Measurements from ENCODE around the gene OSBP. TPM values are rescaled to one million over a fixed set of nuclear protein-coding genes. Genes with fewer than 3 reads are reported as not detected.
A peak's percentile ranks its signal among the peaks of the same experiment; 100 is the strongest.

The OSBP gene
- total and polyA plus RNA-seq, 4 donors = 15.0 to 42.4 (median 29.9) TPM

DNA sequence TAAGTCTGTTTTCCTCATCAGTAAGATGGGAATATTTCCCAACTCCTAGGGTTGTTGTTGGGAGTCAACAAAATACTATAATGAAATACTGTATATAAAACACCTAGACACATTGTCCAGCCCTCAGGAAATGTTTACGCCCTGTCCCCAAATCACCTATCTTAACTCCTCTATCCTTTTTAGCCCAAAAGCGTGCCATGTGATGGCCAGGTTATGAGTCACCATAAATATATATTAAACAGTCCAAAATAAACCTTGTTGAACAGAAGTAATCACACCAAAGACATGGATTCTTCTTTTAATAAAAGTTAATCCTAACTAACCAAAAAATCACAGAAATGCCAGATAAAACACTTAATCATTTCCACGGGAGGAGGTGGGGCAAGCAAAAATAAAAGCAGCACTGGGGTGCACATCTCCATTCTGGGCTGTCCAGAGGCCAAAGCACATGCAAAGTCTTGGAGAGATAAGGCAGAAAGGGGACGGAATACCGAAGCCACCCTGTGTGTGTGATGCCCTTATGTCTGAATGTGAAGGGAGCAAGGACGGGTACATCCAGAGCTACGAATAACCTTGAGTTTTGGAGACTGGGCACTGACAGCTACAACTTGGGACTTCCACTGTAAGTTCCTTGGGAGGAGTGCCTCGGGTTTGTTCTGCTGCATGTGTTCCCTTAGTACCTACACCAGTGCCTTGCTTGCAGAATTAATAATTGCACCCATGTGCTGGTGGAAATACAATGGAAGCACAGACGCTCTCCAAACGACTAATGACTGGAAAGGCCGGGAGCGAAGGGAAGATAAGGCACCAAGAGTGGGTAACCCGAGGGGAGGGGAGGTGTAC is 1.1 kb downstream of the OSBP start:
- peaks cover 1 to 3% of the 10 kb centered on the region in 2 donors for H3K4me1 ChIP-seq (ENCODE audit: control insufficient read depth in 1 of 2, insufficient read depth in 2 of 2, low read length in 2 of 2)
- no peaks in the 10 kb centered on the region for H3K9me3 ChIP-seq (ENCODE audit: control insufficient read depth, low read length)
- DNase-seq = no peak
- H3K27ac ChIP-seq (ENCODE audit: low read depth in 1 of 2, low read length in 2 of 2) = peak overlapping the region in 1 of 2 donors; percentile 54
- no peaks in the 10 kb centered on the region for H3K27me3 ChIP-seq (ENCODE audit: control insufficient read depth in 1 of 2, insufficient read depth in 2 of 2, low read length in 1 of 2)
- 2 to 3% methylated on average over 13 of the region's 13 CpGs for WGBS, 2 donors
- H3K36me3 ChIP-seq (ENCODE audit: control insufficient read depth in 1 of 2, insufficient read depth in 2 of 2, low read length in 1 of 2) = no peaks in the 10 kb centered on the region
- no peak for ATAC-seq (ENCODE audit: low FRiP score)
- peak overlapping the region; percentile 58 to 68 for H3K4me3 ChIP-seq (ENCODE audit: low read length in 2 of 2)
- intact Hi-C loops (cut with DNase I) = loop anchor here (5.0 kb wide), 2 partner anchors 47 to 62 kb away; no protein-coding TSS in a partner anchor

DNA sequence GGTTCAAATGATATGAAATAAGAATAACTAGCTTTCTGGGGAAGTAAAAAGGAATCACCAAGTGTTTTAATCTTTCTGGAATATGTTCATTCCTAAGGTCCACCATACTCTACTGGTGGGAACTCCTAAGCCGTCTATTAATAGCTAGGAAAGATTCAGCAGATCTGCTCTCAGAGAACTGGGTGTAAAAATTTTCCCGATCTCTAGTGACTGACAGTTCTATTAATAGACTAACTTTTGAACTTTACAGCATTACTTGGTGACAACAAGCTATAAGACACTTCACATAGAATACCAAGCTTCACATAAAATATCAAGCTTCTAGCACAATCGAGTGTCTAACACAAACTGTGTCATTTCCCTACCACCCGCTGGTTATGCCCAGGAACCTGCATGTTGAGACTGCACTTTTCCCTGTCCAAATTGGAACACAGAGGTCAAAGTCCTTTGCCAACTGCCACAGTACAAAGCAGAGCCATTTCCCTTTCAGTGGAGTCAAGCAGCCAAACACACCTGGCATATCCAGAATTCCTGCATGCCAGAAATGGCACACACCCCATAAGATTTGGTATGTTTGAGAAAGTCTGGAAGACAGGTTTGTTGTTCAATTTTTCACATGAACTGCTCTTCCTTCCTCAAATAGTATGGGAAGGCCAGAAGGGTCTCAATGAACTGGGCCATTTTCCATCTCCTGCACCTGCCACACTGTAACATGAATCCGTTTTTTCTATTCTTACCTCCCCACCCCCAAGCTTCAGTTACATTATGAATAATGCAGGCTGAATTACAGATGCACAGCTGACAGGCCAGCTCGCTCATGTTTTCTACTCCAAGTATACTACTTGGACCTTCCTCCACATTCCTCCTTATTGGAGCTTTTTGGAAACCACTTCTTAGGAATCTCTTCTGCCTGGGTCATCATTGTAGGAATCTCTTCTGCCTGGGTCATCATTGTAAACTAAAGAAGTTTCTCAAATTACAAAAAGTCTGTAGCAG is 3.7 kb downstream of the OSBP start:
- Histone ChIP-seq H3K9me3 (ENCODE audit: control insufficient read depth, low read length) (no peaks in the 10 kb centered on the region), H3K4me1 (ENCODE audit: control insufficient read depth in 1 of 2, insufficient read depth in 2 of 2, low read length in 2 of 2) (peaks cover 1 to 3% of the 10 kb centered on the region in 2 donors), H3K27ac (ENCODE audit: low read depth in 1 of 2, low read length in 2 of 2) (peak overlapping the region in 1 of 2 donors; percentile 22), H3K36me3 (ENCODE audit: control insufficient read depth in 1 of 2, insufficient read depth in 2 of 2, low read length in 1 of 2) (peaks cover 7 to 8% of the 10 kb centered on the region in 2 donors), H3K4me3 (ENCODE audit: low read length in 2 of 2) (no peak overlapping the region), H3K27me3 (ENCODE audit: control insufficient read depth in 1 of 2, insufficient read depth in 2 of 2, low read length in 1 of 2) (no peaks in the 10 kb centered on the region)
- no peak for DNase-seq
- intact Hi-C loops (cut with DNase I) = loop anchor here in 1 of 2 donors (5.0 kb wide), 1 partner anchor 45 kb away; no protein-coding TSS in a partner anchor
- 14 to 20% methylated on average over 6 of the region's 6 CpGs for WGBS, 2 donors
- ATAC-seq (ENCODE audit: low FRiP score) = no peak

DNA sequence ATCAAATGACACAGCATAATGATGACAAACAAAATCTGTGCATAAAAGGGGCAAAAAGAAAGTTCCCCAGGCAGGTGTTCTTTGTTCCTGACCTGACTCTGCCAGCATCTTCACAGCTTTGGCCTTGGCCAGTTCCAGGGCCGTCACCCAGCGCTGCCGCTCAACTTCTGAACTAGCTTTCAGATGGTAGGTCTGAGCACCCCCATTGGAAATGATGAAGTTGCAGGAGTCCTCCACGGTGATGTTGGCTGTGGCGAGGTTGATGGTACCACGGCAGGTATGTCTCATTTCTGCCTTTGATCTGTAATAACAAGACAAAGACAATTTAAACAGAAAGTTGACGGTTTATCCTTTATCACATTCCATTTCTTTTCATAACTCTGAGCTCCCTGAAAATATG is 5.3 kb downstream of the OSBP start:
- 97% methylated on average over 7 of the region's 7 CpGs for WGBS, 2 donors
- H3K36me3 ChIP-seq (ENCODE audit: control insufficient read depth in 1 of 2, insufficient read depth in 2 of 2, low read length in 1 of 2) = peaks cover 7 to 8% of the 10 kb centered on the region in 2 donors
- no peaks in the 10 kb centered on the region for H3K9me3 ChIP-seq (ENCODE audit: control insufficient read depth, low read length)

DNA sequence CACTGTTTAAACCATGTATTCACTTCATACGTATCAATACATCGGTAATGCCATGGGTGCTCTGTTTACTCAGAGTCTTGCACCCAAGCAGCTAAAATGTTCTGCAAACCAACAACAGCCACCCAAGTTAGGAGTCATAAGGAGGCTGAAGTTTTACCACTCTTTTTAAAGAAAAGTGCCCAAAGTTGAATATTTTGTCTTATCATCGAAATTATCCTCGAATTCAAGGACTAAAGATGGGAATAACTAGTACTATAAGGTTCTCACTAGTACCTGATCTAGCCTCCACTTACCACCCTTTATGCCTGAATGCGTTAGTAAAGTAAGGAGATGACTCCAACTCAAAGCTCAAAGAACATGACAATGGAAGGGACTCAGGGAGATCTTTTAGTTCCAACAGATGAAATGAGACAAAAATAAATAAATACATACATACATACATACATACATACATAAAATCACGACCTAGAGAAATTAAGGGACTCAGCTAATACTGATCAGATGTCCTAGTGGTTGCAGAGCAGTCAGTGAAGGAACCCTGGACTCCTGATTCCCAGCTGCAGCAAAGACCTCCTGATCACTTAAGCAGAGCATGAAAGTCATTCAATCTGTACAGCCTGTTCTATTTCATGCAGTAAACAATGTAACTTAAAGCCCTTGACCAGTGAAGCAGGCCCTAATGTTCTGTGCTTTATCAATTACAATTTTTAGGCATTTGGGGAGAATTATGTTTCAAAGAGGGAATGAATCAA is 7.7 kb downstream of the OSBP start:
- H3K36me3 ChIP-seq (ENCODE audit: control insufficient read depth in 1 of 2, insufficient read depth in 2 of 2, low read length in 1 of 2) = peaks cover 7 to 8% of the 10 kb centered on the region in 2 donors
- WGBS, 2 donors = 90 to 92% methylated on average over 6 of the region's 6 CpGs

More for the DNA sequence above, 5.3 kb downstream of the OSBP start:
- Histone ChIP-seq H3K4me3 (ENCODE audit: low read length in 2 of 2) (no peak overlapping the region), H3K27ac (ENCODE audit: low read depth in 1 of 2, low read length in 2 of 2) (no peak overlapping the region), H3K27me3 (ENCODE audit: control insufficient read depth in 1 of 2, insufficient read depth in 2 of 2, low read length in 1 of 2) (no peaks in the 10 kb centered on the region), H3K4me1 (ENCODE audit: control insufficient read depth in 1 of 2, insufficient read depth in 2 of 2, low read length in 2 of 2) (peaks cover 1 to 3% of the 10 kb centered on the region in 2 donors)
- DNase-seq (no peak), ATAC-seq (ENCODE audit: low FRiP score) (no peak)
- intact Hi-C loops (cut with DNase I) = loop anchor here in 1 of 2 donors (5.0 kb wide), 1 partner anchor 43 kb away; no protein-coding TSS in a partner anchor

DNA sequence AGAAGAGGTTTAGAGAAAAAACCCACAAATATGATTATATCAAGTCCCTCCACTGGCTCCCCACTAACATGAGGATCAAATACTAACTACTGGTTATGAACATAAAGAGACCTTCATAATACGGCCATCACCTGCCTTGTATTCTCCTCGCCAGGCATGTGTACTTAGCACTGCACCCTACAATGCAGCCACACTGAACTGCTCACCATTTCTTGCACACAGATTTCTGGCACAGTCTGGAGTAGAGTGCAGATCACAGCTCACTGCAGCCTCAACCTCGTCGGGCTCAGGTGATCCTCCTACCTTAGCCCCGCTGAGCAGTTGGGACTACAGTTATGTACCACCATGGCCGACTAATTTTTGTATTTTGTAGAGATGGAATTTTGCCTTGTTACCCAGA is 13.1 kb downstream of the OSBP start:
- intact Hi-C loops (cut with DNase I) = no loop called here
- peaks cover 7 to 17% of the 10 kb centered on the region in 2 donors for H3K36me3 ChIP-seq (ENCODE audit: control insufficient read depth in 1 of 2, insufficient read depth in 2 of 2, low read length in 1 of 2)
- ATAC-seq (ENCODE audit: low FRiP score) (no peak), DNase-seq (no peak)
- no peaks in the 10 kb centered on the region for H3K27me3 ChIP-seq (ENCODE audit: control insufficient read depth in 1 of 2, insufficient read depth in 2 of 2, low read length in 1 of 2)
- H3K27ac ChIP-seq (ENCODE audit: low read depth in 1 of 2, low read length in 2 of 2) = no peak overlapping the region
- H3K4me3 ChIP-seq (ENCODE audit: low read length in 2 of 2) = no peak overlapping the region
- no peaks in the 10 kb centered on the region for H3K9me3 ChIP-seq (ENCODE audit: control insufficient read depth, low read length)
- 87 to 88% methylated on average over 6 of the region's 6 CpGs for WGBS, 2 donors
- no peaks in the 10 kb centered on the region for H3K4me1 ChIP-seq (ENCODE audit: control insufficient read depth in 1 of 2, insufficient read depth in 2 of 2, low read length in 2 of 2)

More for the DNA sequence above, 7.7 kb downstream of the OSBP start:
- no peak overlapping the region for H3K4me3 ChIP-seq (ENCODE audit: low read length in 2 of 2)
- H3K27me3 ChIP-seq (ENCODE audit: control insufficient read depth in 1 of 2, insufficient read depth in 2 of 2, low read length in 1 of 2) = no peaks in the 10 kb centered on the region
- H3K4me1 ChIP-seq (ENCODE audit: control insufficient read depth in 1 of 2, insufficient read depth in 2 of 2, low read length in 2 of 2) = peaks cover 0 to 3% of the 10 kb centered on the region in 2 donors
- ATAC-seq (ENCODE audit: low FRiP score) = no peak
- DNase-seq = no peak
- no peak overlapping the region for H3K27ac ChIP-seq (ENCODE audit: low read depth in 1 of 2, low read length in 2 of 2)
- H3K9me3 ChIP-seq (ENCODE audit: control insufficient read depth, low read length) = no peaks in the 10 kb centered on the region
- intact Hi-C loops (cut with DNase I) = no loop called here

DNA sequence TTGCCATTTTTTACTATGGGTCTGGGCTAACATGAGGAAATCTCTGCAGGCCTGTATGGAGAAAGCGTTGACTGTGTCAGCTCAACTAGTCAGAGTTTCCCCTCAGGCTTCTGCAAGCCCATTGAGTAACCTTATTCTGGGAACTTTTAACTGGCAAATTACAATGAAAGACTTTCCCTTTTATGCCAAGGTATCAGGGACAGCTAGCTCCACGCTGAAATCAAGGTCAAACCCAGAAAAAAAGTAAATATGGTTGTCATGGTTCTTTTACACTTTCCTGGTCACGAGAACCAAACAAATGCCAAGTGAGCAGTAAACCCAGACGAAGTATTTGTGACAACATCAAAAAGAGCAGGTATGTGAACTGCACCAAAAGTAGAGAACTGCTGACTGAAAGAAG is 13.8 kb downstream of the OSBP start:
- Histone ChIP-seq H3K36me3 (ENCODE audit: control insufficient read depth in 1 of 2, insufficient read depth in 2 of 2, low read length in 1 of 2) (peaks cover 7 to 17% of the 10 kb centered on the region in 2 donors), H3K4me3 (ENCODE audit: low read length in 2 of 2) (no peak overlapping the region), H3K9me3 (ENCODE audit: control insufficient read depth, low read length) (no peaks in the 10 kb centered on the region), H3K27me3 (ENCODE audit: control insufficient read depth in 1 of 2, insufficient read depth in 2 of 2, low read length in 1 of 2) (no peaks in the 10 kb centered on the region), H3K4me1 (ENCODE audit: control insufficient read depth in 1 of 2, insufficient read depth in 2 of 2, low read length in 2 of 2) (no peaks in the 10 kb centered on the region), H3K27ac (ENCODE audit: low read depth in 1 of 2, low read length in 2 of 2) (no peak overlapping the region)
- WGBS, 2 donors = 79 to 81% methylated on average over 4 of the region's 4 CpGs
- intact Hi-C loops (cut with DNase I) = no loop called here
- ATAC-seq (ENCODE audit: low FRiP score) (no peak), DNase-seq (no peak)

DNA sequence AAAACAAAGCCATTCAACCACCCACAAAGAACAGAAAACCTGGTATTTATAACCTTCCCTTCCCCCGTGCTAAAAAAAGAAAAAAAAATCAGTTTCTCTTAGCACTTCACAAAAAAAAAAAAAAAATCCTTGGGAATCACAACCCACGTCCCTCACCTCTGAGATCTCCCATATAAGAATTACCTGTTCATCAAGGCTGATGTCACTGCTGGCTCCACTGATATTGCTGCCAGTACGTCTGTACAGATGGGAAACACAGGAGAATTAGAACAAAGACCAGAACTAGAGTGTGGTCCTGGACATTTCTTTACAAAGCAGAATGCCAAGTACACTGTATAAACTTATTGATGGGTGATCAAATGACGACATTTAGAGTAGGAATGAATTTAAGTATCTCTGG is 14.9 kb downstream of the OSBP start:
- Histone ChIP-seq H3K27me3 (ENCODE audit: control insufficient read depth in 1 of 2, insufficient read depth in 2 of 2, low read length in 1 of 2) (no peaks in the 10 kb centered on the region), H3K27ac (ENCODE audit: low read depth in 1 of 2, low read length in 2 of 2) (no peak overlapping the region), H3K36me3 (ENCODE audit: control insufficient read depth in 1 of 2, insufficient read depth in 2 of 2, low read length in 1 of 2) (peaks cover 9 to 17% of the 10 kb centered on the region in 2 donors), H3K4me1 (ENCODE audit: control insufficient read depth in 1 of 2, insufficient read depth in 2 of 2, low read length in 2 of 2) (no peaks in the 10 kb centered on the region), H3K4me3 (ENCODE audit: low read length in 2 of 2) (no peak overlapping the region), H3K9me3 (ENCODE audit: control insufficient read depth, low read length) (no peaks in the 10 kb centered on the region)
- 62 to 68% methylated on average over 4 of the region's 4 CpGs for WGBS, 2 donors
- no peak for DNase-seq
- ATAC-seq (ENCODE audit: low FRiP score) = no peak
- intact Hi-C loops (cut with DNase I) = no loop called here

DNA sequence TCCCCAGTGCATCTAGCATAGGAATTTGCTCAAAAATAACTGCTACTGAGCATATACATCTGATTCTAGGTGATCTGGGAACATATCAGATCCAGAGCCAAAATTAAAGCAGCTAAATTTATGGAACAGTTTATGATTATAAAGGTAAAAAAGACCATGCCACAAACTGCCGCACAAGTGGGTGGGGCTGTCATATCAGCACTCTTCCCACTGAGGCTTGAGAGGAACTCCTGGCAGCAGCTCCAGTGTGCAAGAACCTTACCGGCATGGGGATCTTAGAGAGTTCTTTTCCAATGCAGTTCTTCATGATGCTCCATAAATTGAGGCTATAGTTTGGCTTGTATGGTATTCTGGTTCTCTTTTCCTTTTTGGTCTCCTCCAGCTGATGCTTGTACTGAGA is 15.3 kb downstream of the OSBP start:
- 87 to 92% methylated on average over 2 of the region's 2 CpGs for WGBS, 2 donors
- no peaks in the 10 kb centered on the region for H3K9me3 ChIP-seq (ENCODE audit: control insufficient read depth, low read length)
- no peak overlapping the region for H3K27ac ChIP-seq (ENCODE audit: low read depth in 1 of 2, low read length in 2 of 2)
- H3K4me1 ChIP-seq (ENCODE audit: control insufficient read depth in 1 of 2, insufficient read depth in 2 of 2, low read length in 2 of 2) = no peaks in the 10 kb centered on the region
- H3K36me3 ChIP-seq (ENCODE audit: control insufficient read depth in 1 of 2, insufficient read depth in 2 of 2, low read length in 1 of 2) = peaks cover 9 to 17% of the 10 kb centered on the region in 2 donors
- intact Hi-C loops (cut with DNase I) = no loop called here
- no peak for DNase-seq
- ATAC-seq (ENCODE audit: low FRiP score) = no peak
- no peaks in the 10 kb centered on the region for H3K27me3 ChIP-seq (ENCODE audit: control insufficient read depth in 1 of 2, insufficient read depth in 2 of 2, low read length in 1 of 2)
- no peak overlapping the region for H3K4me3 ChIP-seq (ENCODE audit: low read length in 2 of 2)

Data from aorta (tissue), 5 donors.